ENCODE data around the gene STXBP3.
"Not testable (repeated sequence)": the region's sequence is repeated elsewhere in the genome, so short reads cannot be mapped to it uniquely, and the experiment has no call there.

STXBP3 gene

GRCh38 chr1:108746382-108747170, at the start of gene STXBP3:
Gene STXBP3, plus strand, starts transcription at chr1:108746674. Its CDS starts 64 bp downstream, at chr1:108746738.
- peak; percentile 94 for FAIRE-seq

- FAIRE-seq = no peak
Observed at GRCh38 chr1:108699375-108700332, 46.8 kb upstream of the STXBP3 start.

GRCh38 chr1:108701176-108701849, 45.2 kb upstream of the STXBP3 start:
- FAIRE-seq = no peak

GRCh38 chr1:108702109-108702508, 44.4 kb upstream of the STXBP3 start:
- not testable (repeated sequence) for FAIRE-seq

GRCh38 chr1:108703939-108704338, 42.5 kb upstream of the STXBP3 start:
- no peak for FAIRE-seq

DNA sequence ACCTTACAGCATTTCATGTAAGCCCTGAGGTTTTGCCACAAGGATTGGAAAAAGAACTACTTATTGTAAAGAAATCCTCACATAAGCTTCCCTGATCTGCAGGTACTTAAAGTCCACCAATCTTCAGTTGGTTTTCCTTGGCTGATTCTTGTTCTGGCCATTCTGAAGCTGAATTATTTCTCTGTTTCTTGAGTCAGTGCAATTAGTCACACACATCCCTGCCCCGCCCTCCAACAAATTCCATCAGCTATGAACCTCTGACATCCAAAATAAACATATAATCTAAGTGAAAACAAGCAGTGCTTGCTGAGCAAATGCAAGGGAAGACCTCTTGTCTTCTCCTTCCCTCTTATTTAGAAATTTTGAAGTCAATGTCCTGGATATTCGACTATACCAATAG, 42.0 kb upstream of the STXBP3 start:
- FAIRE-seq = no peak

GRCh38 chr1:108706643-108707042, 39.8 kb upstream of the STXBP3 start:
- no peak for FAIRE-seq

DNA sequence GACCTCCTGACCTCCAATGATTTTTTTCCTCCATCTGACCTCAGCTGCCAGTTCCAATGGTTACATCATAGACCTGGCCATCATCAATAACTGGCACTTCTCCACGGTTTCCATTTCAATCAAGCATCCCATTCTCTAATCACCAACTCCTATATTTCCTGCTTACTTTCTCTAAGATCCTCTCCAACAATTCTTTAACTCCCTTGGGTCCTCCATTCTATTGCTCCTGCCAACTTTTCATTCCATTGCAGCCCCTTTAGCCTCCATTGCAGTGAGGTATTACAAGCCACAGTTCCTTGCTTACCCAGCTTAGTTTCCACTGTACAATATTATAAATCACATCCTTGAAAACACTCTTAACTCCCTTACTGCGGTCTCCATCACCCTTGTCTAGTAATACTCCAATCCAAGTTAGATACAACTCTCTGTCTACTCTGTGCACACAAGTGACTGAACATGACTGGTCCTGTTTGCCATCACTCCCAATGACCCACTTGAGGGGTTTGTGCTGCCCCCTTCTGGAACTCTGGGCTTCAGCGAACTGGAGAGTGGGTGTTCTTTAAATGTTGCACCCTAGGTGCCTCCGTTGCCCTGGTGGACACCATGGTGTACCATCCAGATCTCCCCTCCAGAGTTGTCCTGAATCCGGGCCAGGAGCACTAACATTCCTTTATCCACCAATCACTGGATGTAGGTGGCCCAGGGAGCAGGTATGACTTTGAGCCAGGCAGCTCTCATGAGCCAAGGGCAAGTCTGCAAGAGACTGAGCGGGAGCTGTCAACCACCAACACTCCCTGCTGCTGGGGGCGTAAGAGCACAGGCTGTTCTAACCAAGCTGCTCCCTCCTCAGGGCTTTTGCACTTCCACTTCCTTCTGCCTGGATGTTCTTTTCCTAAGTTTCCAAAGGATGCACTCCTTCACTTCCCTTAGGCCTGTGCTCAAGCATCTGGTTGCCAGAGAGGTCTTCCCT, 37.5 kb upstream of the STXBP3 start:
- FAIRE-seq = no peak

DNA sequence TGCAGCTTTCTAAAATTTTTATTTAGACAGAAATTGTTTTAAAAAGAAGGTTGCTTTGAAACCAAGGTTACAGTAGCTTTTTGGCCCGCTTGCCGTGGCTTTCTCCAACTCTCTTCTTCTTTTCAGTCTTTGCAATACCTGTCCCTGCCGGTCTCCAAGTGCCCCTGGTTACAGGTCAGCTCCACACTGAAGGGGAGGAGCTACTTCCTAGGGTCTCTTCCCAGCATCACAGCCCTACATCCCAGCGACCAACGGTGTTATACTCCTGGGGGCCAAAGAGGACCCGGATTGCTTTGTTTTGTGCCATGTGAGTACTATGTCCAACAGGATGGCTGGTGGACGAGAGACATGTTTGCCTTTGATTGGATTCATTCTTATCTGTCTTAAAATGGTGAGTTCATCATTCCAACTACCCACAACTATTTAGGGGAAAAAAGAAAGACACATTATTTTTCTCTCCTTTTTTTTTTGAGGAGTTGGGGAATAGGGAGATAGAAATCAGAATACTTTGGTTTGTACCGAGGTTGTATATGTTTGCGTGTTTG, 33.8 kb upstream of the STXBP3 start, which contains the start of gene FNDC7:
Gene FNDC7, plus strand, starts transcription at position 303 of the 545 bp plus-strand sequence. Its CDS starts 26 bp downstream, at position 329.
- no peak for FAIRE-seq

GRCh38 chr1:108715932-108716331, 30.5 kb upstream of the STXBP3 start:
- no peak for FAIRE-seq

DNA sequence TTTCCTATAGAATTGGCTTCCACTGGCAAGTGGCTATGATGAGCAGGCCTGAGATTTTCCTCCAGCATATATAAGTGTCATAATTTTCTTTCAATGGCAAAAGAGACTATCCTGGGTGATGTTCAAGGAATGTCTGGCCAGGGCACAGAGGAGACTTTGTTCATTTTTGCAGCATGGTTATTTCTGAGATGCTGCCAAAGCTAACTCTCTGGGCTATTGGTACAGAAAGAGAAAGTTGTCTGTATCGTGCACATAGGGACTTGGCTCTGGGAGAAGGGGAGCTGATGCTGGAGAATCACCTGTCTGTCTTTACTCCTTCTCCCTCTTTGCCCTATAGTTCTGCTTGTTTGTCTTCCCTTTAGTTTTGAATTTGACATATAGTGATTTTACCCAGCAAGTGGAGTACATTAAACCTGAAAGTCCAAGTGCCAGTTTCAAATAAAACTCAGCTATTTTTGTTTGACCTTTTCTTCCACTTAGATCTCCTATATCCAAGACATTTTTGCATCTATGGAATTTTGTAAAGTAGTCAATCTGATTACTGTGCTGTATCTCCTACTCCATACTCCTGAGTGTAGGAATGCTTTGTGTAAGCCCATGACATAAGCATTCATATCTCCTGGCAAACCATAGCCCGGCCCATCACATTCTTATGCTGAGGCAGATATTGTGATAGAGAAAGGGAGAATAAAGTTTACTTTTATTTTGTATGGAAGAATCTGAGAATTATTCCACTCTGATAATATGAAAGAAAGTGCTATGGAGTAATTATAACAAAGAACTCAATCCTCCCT, 29.8 kb upstream of the STXBP3 start:
- no peak for FAIRE-seq

- FAIRE-seq = no peak
Observed at GRCh38 chr1:108717774-108718316, 28.6 kb upstream of the STXBP3 start.

DNA sequence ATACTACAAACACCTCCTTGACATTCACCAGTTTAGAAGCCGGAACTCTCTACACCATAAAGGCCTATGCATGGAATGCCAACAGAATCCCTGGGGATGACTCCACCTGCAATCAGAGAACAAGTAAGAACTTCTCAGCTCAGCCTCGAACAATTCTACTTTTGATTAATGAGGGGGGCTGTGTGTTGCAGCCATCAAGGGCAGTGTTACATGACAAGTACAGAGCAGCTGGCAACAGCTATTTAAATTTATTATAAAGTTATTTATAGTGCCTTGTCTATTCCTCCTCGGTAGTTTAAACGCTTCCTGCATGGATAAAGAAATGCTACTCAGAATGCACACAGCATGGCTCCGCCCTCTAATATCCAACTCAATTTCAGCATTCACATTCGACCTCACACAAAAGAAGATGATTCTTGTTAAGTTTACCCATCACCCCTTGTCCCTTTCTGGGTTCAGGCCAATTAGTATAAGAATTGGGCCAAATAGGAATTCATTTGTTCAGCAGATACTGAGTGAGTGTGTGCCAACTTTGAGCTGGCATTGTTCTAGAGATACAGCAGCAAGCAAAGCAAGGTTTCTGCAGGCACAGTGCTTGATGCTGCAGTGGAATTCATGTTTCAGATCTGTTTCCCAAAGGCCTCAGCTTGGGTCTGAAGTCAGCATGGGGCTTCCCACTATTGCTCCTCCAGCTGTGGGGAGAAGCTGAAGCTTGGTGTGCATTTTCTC, 27.4 kb upstream of the STXBP3 start:
- FAIRE-seq = no peak

DNA sequence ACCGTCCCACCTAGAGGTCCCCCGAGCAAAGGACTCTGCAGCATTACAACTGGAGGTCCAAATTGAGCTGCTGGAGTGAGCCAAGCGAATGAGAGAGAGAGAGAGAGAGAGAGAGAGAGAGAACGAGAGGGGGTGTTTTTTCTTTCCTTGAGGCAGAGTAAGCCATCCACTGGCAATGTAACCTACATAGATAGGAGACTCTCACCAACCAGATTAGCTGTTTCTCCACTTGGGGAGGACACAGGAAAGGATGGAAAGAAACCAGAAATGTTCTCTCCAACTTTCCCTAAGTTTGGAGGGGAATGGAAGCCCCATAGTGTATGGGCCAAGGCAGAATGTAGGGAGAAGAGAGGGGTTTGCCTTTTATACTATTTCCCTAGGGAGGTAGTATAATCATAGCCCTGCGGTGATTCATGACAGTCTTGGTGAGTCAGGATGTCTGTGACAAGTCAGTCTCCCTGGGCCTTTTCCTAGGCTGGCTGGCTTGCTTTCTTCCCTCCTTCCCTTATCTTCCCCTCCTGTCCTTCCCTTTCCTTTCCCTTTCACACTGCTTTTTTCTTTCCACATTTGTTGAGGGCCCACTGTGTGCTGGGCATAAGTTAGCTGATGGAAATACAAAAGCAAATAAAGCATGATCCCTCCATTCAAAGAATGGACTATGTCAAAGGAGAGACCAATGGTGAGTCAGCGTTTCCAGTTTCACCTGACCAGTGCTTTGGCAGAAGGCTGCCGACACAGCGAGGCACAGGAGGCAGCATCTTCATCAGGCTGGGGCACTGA, 26.6 kb upstream of the STXBP3 start:
- FAIRE-seq = no peak

- no peak for FAIRE-seq
Observed at GRCh38 chr1:108722292-108722691, 24.2 kb upstream of the STXBP3 start.

DNA sequence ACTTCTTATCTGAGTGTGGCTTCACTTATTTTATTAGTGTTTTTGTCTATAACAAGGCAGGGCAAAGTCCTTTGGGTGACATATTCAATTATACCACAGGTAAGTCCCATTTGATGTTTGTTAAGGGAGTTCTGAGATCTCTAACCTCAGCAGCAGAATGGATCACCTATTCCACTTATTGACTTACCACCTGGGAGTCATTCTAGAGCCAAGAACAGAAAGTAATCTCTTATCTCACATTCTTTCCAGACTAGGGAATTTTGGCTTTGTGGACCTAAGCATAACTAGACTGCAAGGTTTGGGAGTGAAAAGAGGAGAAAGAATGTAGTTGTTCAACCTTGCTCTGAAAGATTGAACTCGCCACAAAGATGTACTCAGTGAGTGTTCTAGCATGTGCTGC, 20.6 kb upstream of the STXBP3 start:
- no peak for FAIRE-seq

DNA sequence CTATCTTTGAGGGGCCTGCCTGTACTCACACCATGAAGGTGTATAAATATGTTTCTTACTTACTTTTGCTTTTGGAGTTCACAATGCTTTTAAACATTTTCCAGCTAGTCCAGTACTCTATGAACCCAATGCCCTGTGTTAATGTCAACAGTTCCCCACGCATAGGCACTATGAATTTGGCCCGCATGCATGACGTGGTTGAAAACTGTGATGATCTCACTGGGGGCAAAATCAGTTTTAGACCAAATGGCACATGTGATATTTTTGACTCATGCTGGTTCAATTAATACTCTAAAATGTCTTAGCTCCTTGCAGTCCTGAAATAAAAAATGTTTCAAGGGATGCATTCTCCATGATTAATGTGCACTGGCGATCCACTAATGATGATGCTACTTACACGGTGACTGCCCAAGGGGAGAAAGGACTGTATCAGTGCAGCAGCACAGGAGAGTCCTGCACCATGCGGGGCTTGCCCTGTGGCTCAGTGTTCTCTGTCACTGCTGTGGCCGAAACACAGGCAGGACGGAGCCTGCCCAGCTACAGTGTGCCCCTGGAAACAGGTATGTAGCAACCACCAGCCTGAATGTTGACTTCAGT, 18.0 kb upstream of the STXBP3 start:
- FAIRE-seq = no peak

DNA sequence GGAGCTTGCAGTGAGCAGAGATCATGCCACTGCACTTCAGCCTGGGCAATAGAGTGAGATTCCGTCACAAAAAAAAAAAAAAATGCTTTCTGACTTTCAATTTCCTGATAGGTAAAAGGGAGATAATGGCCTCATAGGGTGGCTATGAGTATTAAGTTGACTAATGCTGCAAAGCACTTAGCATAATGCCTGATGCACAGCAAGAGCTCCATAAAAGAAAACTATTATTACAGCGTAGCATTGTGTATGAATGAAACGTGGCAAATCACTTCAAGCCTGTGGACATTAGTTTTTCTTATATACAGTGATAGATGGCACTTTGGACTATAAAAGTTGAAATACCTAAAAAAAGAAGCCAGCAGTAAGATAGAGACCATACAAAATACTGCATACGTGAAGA, 17.0 kb upstream of the STXBP3 start:
- FAIRE-seq = no peak

Measured in endometrium (tissue), 2 donors.